HPDE6-E6E7 (cell line): ENCODE results near the gene DIS3L.
"Not testable (repeated sequence)": the region's sequence is repeated elsewhere in the genome, so short reads cannot be mapped to it uniquely, and the experiment has no call there.

Experiments used
- DNase-seq: peaks from one replicate; pipeline ENCODE4 v3.0.0; 2011; ENCODE audit warnings: missing footprints; ENCODE audit errors: extremely low spot score

Gene DIS3L

GRCh38 chr15:66278056-66278455, 15.3 kb upstream of the DIS3L start:
- DNase-seq: no peak

GRCh38 chr15:66278671-66279070, 14.7 kb upstream of the DIS3L start:
- no peak for DNase-seq

- DNase-seq: no peak
Measured at GRCh38 chr15:66284271-66284670, 9.1 kb upstream of the DIS3L start.

- no peak for DNase-seq
Measured at GRCh38 chr15:66285533-66286280, 7.7 kb upstream of the DIS3L start.

GRCh38 chr15:66287461-66288057, 5.8 kb upstream of the DIS3L start:
- no peak for DNase-seq

- no peak for DNase-seq
Measured at GRCh38 chr15:66288093-66288492, 5.3 kb upstream of the DIS3L start.

GRCh38 chr15:66288551-66289185, 4.7 kb upstream of the DIS3L start:
- DNase-seq: no peak

GRCh38 chr15:66290007-66290406, 3.4 kb upstream of the DIS3L start:
- no peak for DNase-seq

- no peak for DNase-seq
Measured at GRCh38 chr15:66290518-66290917, 2.9 kb upstream of the DIS3L start.

GRCh38 chr15:66291816-66292570, 1.4 kb upstream of the DIS3L start:
- DNase-seq: no peak

GRCh38 chr15:66292571-66293418, 573 bp upstream of the DIS3L start:
- DNase-seq: no peak

GRCh38 chr15:66294157-66294931, 976 bp downstream of the DIS3L start:
- DNase-seq: peak; percentile 26

GRCh38 chr15:66294932-66295235, 1.5 kb downstream of the DIS3L start:
- DNase-seq: peak; percentile 11

GRCh38 chr15:66296186-66296585, 2.8 kb downstream of the DIS3L start:
- DNase-seq: no peak

- DNase-seq: no peak
Measured at GRCh38 chr15:66298803-66299251, 5.5 kb downstream of the DIS3L start.

GRCh38 chr15:66302489-66303278, 9.3 kb downstream of the DIS3L start:
- no peak for DNase-seq

- DNase-seq: not testable (repeated sequence)
Measured at GRCh38 chr15:66304425-66304824, 11.1 kb downstream of the DIS3L start.

- no peak for DNase-seq
Measured at GRCh38 chr15:66306381-66306780, 13.0 kb downstream of the DIS3L start.

- DNase-seq: no peak
Measured at GRCh38 chr15:66308531-66308930, 15.2 kb downstream of the DIS3L start.

- no peak for DNase-seq
Measured at GRCh38 chr15:66309828-66310227, 16.5 kb downstream of the DIS3L start.
